Mammary epithelial cell (primary cell): ENCODE data around the gene RGN.

Source experiments
- EZH2 ChIP-seq: IDR thresholded peaks from 2 replicates; pipeline ENCODE4 v1.6.1; 2012; ENCODE audit warnings: low read length, inconsistent platforms, borderline replicate concordance
- TF ChIP-seq, protein P1 (sequence below), 2 donors: IDR thresholded peaks in 1 of 2; conservative IDR thresholded peaks in 1 of 2; 2 replicates each; pipeline ENCODE4 v1.5.1; 2011 to 2012; ENCODE audit warnings: inconsistent platforms in 2 of 2, low read length in 2 of 2, mild to moderate bottlenecking in 2 of 2, control low read depth in 1 of 2, low read depth in 1 of 2; ENCODE audit not compliant: insufficient read depth in 1 of 2; ENCODE audit errors: extremely low read depth in 1 of 2

DNA sequence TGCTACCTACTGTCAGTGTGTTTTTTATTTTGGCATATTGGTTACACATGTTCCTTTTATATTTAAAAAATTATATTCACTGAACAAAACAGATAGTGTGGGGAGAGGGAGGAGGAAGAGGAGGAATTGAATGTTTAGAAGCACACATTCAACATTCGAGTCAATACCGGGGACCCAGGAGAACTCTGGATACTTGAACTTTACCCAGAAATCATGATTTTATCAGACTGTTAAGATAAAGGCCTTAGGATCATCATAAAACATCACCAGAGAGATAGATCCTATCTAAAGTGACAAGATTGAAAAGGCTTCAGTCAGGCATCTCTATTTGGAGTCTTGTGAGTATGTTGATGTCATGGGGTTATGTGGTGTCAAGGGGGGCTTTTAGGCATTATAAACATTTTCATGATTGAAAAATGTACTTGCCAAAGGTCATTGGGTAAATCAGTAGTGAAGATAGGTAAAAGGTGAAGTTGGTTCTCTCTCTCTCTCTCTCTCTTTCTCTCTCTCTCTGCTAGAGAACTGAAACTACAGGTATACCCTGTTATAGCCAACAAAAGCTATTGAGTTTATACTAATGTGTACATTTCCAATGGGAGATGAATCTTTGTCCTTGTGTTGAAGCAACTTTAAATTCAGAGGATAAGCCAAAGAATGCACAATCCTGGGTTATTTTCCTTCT is 16.9 kb upstream of the RGN start:
- TF ChIP-seq, protein P1, sequence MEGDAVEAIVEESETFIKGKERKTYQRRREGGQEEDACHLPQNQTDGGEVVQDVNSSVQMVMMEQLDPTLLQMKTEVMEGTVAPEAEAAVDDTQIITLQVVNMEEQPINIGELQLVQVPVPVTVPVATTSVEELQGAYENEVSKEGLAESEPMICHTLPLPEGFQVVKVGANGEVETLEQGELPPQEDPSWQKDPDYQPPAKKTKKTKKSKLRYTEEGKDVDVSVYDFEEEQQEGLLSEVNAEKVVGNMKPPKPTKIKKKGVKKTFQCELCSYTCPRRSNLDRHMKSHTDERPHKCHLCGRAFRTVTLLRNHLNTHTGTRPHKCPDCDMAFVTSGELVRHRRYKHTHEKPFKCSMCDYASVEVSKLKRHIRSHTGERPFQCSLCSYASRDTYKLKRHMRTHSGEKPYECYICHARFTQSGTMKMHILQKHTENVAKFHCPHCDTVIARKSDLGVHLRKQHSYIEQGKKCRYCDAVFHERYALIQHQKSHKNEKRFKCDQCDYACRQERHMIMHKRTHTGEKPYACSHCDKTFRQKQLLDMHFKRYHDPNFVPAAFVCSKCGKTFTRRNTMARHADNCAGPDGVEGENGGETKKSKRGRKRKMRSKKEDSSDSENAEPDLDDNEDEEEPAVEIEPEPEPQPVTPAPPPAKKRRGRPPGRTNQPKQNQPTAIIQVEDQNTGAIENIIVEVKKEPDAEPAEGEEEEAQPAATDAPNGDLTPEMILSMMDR (conservative IDR thresholded peaks at IDR 0.05 in 1 of 2, IDR thresholded peaks at IDR 0.05 in 1 of 2; ENCODE audit: extremely low read depth in 1 of 2, insufficient read depth in 1 of 2, low read depth in 1 of 2, low read length in 2 of 2): no peak
- no peak for TF ChIP-seq EZH2
